Activated CD4-positive, alpha-beta T cell treated with anti-CD3 and anti-CD28 coated beads, Interleukin-2, Interleukin-4, amounts not matched to agents 100 ng/mL and 50 ng/mL, durations not matched to agents 16 hours and 8 hours (primary cell): ENCODE measurements around the gene LMNTD1.
"Not testable (repeated sequence)": the region's sequence is repeated elsewhere in the genome, so short reads cannot be mapped to it uniquely, and the experiment has no call there.

Experiments used
- DNase-seq: peaks from one replicate; pipeline ENCODE4 v3.0.0-alpha.2; 2020; ENCODE audit warnings: low spot score

LMNTD1 gene, protein sequence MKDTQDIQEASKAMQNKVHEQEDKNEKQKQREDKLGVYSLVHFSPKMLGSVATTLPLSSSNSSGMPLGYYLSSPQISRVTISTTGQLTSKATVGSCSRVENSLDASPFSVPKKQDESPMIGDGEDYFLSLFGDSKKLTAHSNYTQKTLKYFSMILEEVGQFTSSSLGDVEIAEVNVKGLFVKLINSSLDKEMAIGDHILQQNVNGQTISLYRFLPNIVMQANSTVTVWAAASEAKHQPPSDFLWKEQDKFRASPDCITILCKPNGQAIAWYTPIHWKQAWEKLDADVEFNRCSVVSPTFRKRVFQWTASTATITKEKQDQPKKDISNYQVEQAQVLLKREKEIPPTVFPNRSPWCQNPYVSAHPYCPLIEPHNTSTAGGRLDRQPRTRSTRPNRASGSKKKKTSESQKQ

DNA sequence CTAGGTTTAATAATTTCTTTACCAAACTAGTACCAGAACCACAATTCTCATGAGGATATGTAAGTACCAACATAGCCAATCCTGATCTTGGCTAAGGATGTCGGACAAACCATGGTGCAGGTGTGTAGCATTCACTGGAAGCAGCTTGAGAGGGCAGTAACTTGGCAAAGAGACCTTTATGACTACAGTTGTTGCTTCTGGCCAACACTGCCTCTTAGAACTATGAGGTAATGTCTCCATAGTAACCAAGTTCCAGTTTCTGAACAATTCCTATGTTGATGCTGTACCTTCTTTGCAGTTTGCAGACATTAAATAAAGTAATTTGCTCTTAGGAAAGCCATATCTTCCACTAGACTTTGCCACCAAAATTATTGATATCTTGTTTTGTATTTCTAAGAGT, at the start of gene LMNTD1:
Gene LMNTD1 (minus strand): TSS at position 186 of the 400 bp plus-strand sequence. CDS start 324 bp downstream, outside the sequence.
- no peak for DNase-seq

DNA sequence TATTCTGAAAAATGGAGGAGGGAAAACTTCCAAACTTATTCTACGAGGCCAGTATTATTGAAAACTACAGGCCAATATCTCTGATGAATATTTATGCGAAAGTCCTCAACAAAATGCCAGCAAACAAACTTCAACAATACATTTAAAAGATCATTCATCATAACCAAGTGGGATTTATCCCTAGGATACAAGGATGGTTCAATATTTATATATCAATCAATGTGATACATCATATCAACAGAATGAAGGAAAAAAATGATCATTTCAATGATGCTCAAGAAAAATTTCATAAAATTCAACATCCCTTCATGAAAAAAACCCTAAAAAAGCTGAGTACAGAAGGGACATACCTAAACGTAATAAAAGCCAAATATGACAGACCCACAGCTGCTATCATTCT, 45.9 kb upstream of the LMNTD1 start:
- no peak for DNase-seq

DNA sequence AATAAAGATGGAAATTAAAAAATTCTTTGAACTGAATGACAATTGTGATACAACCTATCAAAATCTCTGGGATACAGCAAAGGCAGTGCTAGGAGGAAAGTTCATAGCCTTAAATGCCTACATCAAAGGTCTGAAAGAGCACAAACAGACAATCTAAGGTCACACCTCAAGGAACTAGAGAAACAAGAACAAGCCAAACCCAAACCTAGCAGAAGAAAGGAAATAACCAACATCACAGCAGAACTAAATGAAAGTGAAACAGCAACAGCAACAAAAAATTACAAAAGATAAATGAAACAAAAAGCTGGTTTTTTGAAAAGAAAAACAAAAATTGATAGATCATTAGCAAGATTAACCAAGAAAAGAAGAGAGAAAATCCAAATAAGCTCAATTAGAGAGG, 42.4 kb upstream of the LMNTD1 start:
- not testable (repeated sequence) for DNase-seq

DNA sequence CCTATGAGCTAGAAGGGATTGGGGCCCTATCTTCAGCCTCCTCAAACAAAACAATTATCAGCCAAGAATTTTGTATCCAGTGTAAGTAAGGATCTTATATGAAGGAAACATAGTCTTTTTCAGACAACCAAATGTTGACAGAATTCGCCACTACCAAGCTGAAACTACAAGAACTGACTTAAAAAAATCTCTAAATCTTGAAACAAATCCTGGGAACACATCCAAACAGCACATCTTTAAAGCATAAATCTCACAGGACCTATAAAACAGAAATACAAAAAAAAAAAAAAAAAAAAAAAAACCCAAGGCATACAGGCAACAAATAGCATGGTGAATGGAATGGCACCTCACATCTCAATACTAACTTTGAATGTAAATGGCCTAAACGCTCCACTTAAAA, 41.3 kb upstream of the LMNTD1 start:
- no peak for DNase-seq

DNA sequence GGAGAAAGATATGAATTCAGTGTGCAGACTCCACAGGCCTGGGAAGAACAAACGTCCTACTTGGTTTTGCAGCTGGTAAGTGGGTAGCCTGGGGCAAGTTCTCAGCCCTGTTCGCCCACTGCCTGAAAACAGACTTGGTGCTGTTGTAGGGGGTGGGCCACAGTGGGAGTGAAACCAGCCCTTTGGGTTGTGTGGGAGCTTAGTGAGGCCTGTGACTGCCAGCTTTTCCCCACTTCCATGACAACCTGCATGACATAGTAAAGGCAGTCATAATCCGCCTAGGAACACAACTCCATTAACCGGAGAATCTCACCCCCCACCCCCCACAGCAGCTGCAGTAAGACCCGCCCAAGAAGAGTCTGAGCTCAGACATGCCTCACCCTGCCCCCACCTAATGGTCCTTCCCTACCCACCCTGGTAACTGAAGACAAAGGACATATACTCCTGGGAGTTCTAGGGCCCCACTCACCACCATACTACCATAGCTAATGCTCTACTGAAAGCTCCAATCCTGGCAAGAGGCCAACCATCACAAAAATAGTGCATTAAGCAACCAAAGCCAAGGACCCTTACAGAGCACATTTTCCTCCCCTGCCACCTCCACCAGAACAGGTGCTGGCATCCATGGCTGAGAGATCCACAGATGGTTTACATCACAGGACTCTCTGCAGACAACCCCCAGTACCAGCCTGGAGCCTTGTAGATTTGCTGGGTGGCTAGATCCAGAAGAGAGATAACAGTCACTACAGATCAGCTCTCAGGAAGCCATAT, 39.8 kb upstream of the LMNTD1 start:
- no peak for DNase-seq

DNA sequence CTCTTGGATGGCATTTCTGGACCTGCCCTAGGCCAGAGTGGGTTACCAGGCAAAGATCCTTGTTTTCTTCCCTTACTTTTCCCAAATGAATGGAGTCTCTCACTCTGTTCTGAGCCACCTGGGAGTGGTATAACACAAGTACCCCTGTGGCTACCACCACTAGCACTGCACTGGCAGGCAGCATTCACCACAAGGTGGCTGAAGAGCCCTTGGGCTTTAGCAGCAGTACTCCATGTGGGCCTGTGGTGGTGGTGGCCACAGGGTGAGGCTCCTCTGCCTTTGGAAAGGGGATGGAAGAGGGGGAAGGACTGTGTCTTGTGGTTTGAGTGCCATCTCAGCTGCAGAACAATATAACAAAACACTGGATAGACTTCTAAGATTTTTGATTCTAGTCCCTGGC, 38.1 kb upstream of the LMNTD1 start:
- no peak for DNase-seq

DNA sequence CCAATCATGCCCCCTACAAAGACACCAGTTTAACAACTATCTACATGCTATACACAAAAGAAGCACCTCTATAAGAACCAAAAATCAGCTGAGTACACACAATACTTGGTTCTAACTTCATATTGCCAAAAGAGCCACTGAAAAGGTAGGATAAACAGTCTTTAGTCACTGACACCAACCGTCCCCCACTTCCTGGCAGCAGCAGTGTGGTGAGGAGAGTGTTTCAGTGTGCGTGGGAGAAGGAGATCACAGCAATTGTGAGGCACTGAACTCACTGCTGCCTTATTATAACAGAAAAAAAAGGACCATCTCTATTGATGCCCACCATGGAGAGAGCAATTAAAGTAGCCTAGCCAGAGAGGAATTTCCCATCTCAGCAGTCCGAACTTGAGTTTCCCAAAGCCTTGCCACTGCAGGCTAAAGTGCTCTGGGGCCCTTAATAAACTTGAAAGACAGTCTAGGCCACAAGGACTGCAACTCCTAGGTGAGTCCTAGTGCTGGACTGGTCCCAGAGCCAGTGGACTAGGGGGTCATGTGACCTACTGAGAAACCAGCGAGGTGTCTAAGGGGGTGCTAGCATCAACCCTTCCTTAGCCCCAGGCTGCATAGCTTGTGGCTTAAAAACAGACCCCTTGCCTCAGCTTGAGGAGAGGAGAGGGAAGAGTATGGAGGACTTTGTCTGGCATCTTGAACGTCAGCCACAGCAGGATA, 37.1 kb upstream of the LMNTD1 start:
- peak; percentile 8 for DNase-seq

DNA sequence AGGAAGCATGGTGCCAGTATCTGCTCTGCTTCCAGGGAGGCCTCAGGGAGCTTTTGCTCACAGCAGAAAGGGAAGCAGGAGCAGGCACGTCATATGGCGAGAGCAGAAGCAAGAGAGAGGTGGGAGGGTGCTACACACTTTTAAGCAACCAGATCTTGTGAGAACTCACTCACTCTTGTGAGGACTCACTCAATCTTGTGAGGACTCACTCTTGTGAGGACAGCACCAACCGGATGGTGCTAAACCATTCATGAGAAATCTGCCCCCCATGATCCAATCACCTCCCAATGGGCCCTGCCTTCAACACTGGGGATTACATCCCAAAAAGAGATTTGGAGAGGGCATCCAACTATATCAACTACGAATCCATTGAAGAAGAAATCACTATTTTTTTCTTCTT, 34.3 kb upstream of the LMNTD1 start:
- no peak for DNase-seq

DNA sequence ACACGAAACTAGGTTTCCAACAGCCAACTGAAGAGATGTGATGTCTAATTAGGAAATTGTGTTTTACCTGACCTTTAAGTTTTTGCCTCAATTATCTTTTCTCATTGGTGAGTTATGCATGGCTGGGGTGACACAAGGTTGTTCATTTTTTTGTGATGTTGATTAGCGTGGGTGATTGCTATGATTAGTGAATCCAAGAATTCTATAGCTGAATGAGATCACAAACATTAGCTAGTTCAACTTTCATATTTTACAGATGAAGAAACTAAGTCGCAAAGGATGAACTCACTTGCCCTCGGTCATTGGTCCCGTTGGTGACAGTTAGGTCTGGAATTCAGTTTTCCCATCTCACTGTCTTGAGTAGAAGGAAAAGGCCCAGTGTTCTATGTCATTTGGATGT, 32.6 kb upstream of the LMNTD1 start:
- no peak for DNase-seq

DNA sequence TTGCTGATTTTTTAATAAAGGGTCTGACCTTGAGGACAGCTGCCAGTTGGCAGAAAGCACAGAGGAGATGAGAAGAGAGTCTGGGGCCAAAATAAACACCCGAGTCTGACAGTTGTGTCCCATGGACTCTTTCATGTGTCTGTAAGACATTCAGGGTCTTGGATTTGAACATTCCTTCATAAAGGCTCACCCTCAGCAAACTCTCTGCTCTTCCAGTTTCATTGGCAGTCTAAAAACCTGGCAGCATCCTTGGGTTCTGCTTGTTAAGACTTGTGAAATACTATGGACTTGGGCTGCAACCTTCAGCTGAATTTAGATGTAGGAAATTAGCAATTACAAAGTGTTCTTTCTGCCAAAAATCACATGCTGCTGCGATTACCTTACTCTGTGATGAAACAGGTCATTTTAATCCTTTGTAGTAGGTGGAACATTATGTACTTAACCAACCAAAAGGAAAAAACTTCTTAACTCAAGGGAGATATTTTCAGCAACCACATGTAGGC, 32.0 kb upstream of the LMNTD1 start:
- DNase-seq, result no peak

DNA sequence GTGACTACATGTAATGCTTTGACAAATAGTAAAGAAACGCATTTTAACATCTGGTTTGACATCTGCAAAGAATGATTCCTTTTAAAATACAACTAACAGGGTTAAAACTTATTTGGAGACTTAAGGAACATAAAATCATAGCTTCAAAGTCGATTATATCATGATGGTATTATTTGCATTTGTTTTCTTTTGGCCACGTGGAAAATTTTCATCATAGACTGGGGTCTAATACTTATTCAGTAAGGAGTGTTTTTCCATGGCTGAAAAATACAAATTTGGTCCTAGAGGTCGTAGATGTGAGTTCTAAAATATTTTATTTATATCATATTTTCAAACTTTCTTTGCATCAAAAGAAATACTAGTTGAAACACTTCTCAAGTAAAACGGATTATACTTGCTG, 31.5 kb upstream of the LMNTD1 start:
- DNase-seq, result no peak

DNA sequence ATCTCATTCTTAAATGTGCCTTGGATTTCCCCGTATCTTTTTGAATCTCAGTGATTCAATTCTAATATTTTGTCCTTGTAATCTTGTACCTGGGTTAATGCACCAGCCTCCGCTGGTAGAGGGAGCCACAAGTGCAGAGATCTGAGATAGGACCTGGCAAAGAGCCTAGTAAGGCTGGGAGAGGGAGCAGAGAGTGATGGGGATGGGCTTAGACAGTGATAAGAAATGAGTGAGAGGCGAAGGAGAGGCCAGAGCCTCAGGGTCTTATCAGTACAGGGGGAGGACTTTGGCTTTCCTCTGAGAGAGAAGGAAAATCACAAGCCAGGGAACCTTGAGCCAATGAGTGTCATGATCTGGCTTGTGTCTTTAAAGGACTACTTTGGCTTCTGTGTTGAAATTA, 30.5 kb upstream of the LMNTD1 start:
- DNase-seq, result no peak

DNA sequence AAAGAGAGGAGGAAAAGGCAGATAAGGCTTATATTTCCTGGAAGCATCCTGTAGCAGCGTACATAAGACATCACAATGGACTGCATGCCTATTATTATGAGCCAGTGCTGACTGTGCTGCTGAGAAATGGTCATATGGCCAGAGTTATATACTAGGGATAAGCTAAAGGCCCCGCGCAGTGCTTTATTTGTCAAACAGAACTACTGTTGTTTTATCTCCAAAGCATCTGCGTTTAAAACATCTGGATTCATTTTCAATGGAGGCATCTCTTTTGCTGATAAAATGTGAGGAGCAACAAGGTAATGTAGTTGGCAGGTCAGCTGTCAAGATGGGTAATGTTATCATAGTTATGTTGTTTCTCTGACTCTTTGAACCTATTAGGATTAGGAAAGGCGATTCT, 28.0 kb upstream of the LMNTD1 start:
- no peak for DNase-seq

DNA sequence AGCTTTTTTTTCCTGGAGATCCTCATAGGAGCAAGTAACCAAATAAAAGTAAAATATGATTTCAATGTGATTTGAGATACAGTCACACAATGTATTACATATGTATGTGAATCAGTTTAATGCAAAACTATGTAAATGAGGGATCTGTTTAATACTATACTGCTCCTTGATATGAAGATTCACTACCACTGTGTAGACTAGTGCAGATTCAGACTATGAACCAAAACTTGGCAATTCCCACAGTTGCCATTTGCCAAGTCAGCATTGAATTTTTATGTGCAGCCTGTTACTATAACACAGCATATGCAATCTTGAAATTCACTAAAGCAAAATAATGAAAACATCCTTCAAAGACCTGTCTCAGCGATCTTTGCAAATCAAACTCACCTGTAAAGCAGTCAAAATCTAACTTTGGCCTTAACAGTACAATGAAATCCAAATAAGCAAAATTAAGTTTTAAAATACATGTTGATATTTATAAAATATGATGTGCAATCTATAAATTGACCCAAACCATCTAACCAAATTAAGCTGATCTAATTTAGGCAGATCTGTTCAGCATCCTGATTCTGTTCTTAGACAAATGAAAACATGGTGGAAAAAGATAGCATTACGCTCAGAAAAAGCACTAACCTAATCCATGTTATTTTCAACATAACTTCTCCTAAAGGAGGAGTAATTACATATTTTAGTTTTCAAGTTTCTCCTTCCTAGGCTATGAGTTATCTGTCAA, 25.5 kb upstream of the LMNTD1 start:
- no peak for DNase-seq

DNA sequence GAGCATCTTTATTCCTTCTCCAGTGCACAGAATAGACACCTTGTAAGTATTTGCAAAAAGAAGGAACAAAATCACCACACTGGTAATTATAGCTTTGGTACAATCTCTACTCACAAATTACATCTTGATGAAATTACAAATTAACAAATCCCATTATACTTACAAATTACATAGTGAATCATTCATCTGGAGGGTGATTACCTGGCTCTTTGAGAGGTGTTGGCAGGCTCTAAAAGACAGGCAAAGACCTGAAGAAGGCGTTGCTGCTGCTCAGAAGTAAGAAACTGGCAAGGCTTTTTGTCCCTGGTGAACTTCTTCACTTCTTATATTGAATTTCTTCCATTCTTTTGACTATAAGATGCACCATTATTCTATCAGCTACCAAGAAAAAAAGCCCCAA, 21.7 kb upstream of the LMNTD1 start:
- no peak for DNase-seq

DNA sequence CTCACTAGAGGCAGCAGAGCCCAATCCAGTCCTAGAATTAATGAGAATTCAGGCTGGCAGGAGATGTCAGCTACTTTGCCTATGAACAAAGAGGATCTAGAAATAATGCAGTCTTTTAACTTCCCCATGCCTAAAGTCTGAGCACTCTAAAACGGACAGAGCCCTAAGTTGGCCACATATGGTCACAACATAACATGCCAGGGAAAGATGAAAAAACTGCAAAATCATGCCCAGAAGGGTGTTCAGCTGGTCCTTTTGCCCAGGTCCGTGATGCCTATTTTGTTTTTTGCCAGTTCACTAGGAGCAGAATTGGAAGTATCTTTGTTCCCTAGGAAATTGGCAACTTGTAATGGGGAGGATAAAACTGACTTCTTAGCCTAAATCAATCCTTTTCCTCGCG, 20.3 kb upstream of the LMNTD1 start:
- DNase-seq, result no peak

DNA sequence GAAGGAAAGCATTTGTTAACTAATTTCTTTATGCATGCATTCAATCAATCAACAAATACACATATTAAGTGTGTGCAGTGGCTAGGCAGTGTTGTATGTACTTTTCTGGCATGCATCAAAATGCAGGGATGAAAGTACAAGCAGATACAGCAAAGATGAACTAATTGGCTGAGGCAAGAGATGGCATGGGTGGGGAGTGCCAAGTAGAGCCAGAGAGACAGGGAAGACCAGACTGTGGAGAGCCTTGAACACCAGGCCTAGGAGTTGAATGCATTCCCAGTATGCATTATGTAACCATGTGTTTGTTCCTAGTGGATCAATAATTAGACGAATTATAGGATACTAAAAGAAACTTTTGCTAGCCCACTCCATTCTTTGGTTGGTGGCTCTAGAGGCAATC, 17.3 kb upstream of the LMNTD1 start:
- no peak for DNase-seq

DNA sequence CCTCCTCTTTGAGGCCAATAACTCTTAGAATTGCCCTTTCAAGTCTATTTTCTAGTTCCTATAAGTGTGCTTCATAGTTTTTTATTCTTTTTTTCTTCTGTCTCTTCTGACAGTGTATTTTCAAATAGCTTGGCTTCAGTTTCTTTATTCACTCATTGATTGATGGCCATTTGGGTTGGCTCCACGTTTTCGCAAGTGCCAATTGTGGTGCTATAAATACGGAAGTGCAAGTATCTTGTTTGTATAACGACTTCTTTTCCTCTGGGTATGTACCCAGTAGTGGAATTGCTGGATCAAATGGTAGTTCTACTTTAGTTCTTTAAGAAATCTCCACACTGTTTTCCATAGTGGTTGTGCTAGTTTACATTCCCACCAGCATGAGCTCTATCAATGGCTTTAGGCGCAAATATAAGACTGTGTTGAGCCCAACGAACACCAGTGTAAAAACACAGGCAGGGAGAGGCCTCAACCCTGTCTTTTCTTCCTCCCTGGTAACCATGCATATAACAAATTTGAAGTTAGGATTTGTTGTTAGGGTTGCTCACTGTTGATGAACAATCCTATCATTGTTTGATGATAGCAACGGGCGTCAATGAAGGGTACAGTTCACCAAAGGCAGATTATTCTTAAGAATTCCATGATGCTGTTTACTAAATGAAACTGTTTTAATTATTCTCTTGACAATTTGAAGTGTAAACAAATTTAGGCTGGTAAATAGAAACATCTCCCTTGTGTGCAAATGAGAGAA, 13.3 kb upstream of the LMNTD1 start:
- no peak for DNase-seq

DNA sequence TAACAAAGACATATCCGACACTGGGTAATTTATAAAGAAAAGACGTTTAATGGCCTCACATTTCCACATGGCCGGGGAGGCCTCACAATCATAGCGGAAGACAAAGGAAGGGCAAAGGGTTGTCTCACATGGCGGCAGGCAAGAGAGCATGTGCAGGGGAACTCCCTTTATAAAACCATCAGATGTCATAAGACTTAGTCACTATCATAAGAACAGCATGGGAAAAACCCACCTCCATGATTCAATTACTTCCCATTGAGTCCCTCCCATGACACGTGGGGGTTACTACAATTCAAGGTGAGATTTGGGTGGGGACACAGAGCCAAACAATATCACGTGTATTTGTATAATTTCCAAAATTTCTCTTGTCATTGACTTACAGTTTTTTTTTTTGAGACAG, 5.5 kb upstream of the LMNTD1 start:
- DNase-seq, result no peak

DNA sequence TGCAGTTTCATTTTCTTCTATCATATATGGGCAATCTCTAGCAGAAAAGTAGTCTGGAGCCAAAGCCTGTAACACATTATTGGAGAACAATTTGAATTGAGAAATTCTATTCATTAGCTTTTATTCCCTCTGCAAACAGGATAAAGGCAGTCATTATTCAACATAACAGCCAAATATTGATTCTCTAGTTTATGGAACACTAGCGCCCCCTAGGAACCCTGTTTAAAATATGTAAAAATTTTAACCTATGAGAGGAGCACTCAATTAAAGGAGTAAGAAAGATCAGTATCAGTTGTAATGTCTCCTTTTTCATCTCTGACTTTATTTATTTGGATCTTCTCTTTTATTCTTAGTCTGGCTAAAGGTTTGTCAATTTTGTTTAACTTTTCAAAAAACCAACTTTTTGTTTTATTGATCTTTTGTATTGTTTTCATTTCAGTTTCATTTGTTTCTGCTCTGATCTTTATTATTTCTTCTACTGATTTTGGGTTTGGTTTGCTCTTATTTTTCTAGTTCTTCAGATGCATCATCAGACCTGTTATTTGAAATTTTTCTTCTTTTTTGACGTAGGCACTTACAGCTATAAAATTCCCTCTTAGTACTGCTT, 4.8 kb upstream of the LMNTD1 start:
- DNase-seq, result peak; percentile 6

DNA sequence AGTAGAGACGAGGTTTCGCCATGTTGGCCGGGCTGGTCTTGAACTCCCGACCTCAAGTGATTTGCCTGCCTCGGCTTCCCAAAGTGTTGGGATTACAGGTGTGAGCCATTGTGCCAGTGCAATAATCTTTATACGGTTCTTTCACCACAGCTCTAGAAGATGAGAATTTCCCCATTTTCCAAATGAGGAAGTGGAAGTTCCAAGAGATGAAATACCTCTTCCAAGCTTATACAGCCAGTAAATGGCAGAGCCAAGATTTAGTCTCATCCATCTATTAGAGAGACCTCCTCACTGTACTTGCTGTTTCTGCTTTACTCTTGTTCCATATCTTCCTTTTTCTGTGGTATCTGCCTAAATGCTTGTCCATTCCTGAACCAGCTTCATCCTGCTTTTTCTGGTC, 3.1 kb upstream of the LMNTD1 start:
- DNase-seq, result no peak
